Aorta (tissue), 5 donors: ENCODE measurements around the gene LRMDA. TPM values are rescaled to one million over a fixed set of nuclear protein-coding genes. Genes with fewer than 3 reads are reported as not detected.
"Not testable (repeated sequence)": the region's sequence is repeated elsewhere in the genome, so short reads cannot be mapped to it uniquely, and the experiment has no call there.

Source experiments
- ATAC-seq: fragments of 200-7000 bp; cut with Tn5 transposase; one replicate; pipeline ENCODE4 v1.9.1; 2022; ENCODE audit warnings: moderate library complexity; ENCODE audit not compliant: low FRiP score
- DNase-seq, 2 donors: peaks; one replicate each; pipeline ENCODE4 v3.0.0-alpha.2; 2020
- H3K27ac ChIP-seq, 2 donors: one replicate each; pipeline ENCODE4 v1.5.1; 2013; ENCODE audit warnings: low read length in 2 of 2, mild to moderate bottlenecking in 2 of 2, moderate library complexity in 2 of 2, control low read depth in 1 of 2, inconsistent platforms in 1 of 2, low read depth in 1 of 2
- H3K27me3 ChIP-seq, 2 donors: one replicate each; pipeline ENCODE4 v1.6.1; 2013; ENCODE audit warnings: control low read depth in 1 of 2, low read length in 1 of 2, mild to moderate bottlenecking in 1 of 2, moderate library complexity in 1 of 2; ENCODE audit not compliant: insufficient read depth in 2 of 2, control insufficient read depth in 1 of 2
- H3K36me3 ChIP-seq, 2 donors: one replicate each; pipeline ENCODE4 v1.6.1; 2013; ENCODE audit warnings: control low read depth in 1 of 2, low read length in 1 of 2, mild to moderate bottlenecking in 1 of 2; ENCODE audit not compliant: insufficient read depth in 2 of 2, control insufficient read depth in 1 of 2
- H3K4me1 ChIP-seq, 2 donors: one replicate each; pipeline ENCODE4 v1.6.1; 2013; ENCODE audit warnings: low read length in 2 of 2, control low read depth in 1 of 2, mild to moderate bottlenecking in 1 of 2, moderate library complexity in 1 of 2; ENCODE audit not compliant: insufficient read depth in 2 of 2, control insufficient read depth in 1 of 2
- H3K4me3 ChIP-seq, 2 donors: one replicate each; pipeline ENCODE4 v1.5.1; 2013; ENCODE audit warnings: low read length in 2 of 2, control low read depth in 1 of 2, mild to moderate bottlenecking in 1 of 2
- H3K9me3 ChIP-seq: one replicate; pipeline ENCODE4 v1.6.1; 2013; ENCODE audit warnings: mild to moderate bottlenecking, low read length; ENCODE audit not compliant: control insufficient read depth
- WGBS, 2 donors: extraction: QIAGEN DNeasy Blood & Tissue Kit; methylation state at CpG; one replicate each; pipeline ENCODE4 v1.1.7; 2013; 5-methylcytosine and 5-hydroxymethylcytosine counted together
- intact Hi-C, 2 donors: fragments of 100-400 bp; cut with DNase I; formaldehyde crosslinking; loops; one replicate each; pipeline versions ENCODE4 v1.14.2 to v1.15.0; 2022
- polyA plus RNA-seq, 2 donors: library from polyadenylated mRNA; stranded (reverse); fragments of 200-250 nt; gene quantifications; one replicate each; pipeline ENCODE4 v1.2.3, GENCODE V29; 2013
- total RNA-seq, 2 donors: library from RNA; stranded (reverse); fragmentation: NEBNext Ultra II Directional; extraction: Animal tissue kit (Norgen Biotek cat#: 25700); gene quantifications; one replicate each; pipeline ENCODE4 v1.2.1, GENCODE V29; 2021
- donor health status: healthy with polysubstance abuse.
- donor health status: Bipolar disorder and iron deficiency.
- donor health status: DM: no; HTN: no; CAD: no.
- donor health status: DM: no; HTN: no; CAD: no.
- donor health status: DM: yes; HTN: yes; CAD: no.

LRMDA gene
- total and polyA plus RNA-seq, 4 donors, result 7.4 to 25.7 (median 14.7) TPM

DNA sequence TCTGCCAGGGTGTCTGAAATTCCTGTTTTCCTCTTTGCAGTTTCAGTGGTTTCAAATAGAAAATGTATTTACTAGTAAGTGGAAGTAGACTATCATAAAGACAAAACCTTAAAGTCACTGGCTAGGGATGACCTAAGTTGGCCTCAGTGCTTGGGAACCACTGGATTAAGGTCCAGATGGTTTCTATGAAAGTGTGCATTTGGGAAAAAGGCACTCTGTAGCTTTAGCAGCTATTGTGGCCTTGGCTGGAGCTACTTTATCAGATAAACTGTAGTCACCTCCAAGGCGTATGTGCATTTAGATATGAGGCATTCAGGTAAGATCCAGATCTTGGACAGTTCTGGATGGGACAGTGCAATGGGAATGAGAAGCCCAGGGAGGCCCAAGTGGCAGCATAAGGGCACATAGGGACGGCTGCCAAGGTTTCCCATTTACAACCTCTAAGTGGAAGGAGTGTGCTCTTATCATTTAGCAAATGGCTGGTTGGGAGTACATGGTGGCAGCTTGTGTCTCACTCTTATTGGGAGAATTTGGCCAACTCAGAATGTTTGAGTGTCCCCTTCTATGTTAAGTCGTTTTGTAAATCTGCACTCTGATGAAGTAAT is 185.6 kb downstream of the LRMDA start:
- Histone ChIP-seq H3K27me3 (no peaks in the 10 kb centered on the region), H3K4me1 (peaks cover 4 to 16% of the 10 kb centered on the region in 2 donors), H3K36me3 (no peaks in the 10 kb centered on the region), H3K9me3 (no peaks in the 10 kb centered on the region), H3K4me3 (no peak overlapping the region), H3K27ac (no peak overlapping the region)
- no peak for ATAC-seq
- intact Hi-C loops, result no loop called here
- WGBS, 2 donors, result 72 to 76% methylated on average over 3 of the region's 3 CpGs
- DNase-seq, result no peak

- WGBS, 2 donors, result 77% methylated on average over 4 of the region's 4 CpGs
- intact Hi-C loops, result no loop called here
- no peaks in the 10 kb centered on the region for H3K9me3 ChIP-seq
- H3K4me1 ChIP-seq, result peaks cover 4 to 16% of the 10 kb centered on the region in 2 donors
- DNase-seq (peak in 1 of 2 donors; percentile 58), ATAC-seq (peak; percentile 60)
- H3K36me3 ChIP-seq, result no peaks in the 10 kb centered on the region
- no peaks in the 10 kb centered on the region for H3K27me3 ChIP-seq
- no peak overlapping the region for H3K4me3 ChIP-seq
- no peak overlapping the region for H3K27ac ChIP-seq
Observed at GRCh38 chr10:75617485-75618155, 186.2 kb downstream of the LRMDA start.

GRCh38 chr10:75619635-75620034 is 188.2 kb downstream of the LRMDA start:
- WGBS, 2 donors, result 94 to 95% methylated on average over 3 of the region's 3 CpGs
- Histone ChIP-seq H3K4me3 (no peak overlapping the region), H3K36me3 (no peaks in the 10 kb centered on the region), H3K27me3 (no peaks in the 10 kb centered on the region), H3K4me1 (peaks cover 0 to 2% of the 10 kb centered on the region in 2 donors), H3K9me3 (no peaks in the 10 kb centered on the region), H3K27ac (no peak overlapping the region)
- DNase-seq (no peak), ATAC-seq (no peak)
- intact Hi-C loops, result no loop called here

GRCh38 chr10:75620356-75620755 is 188.9 kb downstream of the LRMDA start:
- no peak overlapping the region for H3K4me3 ChIP-seq
- DNase-seq (no peak), ATAC-seq (no peak)
- H3K9me3 ChIP-seq, result no peaks in the 10 kb centered on the region
- intact Hi-C loops, result no loop called here
- H3K27ac ChIP-seq, result no peak overlapping the region
- no peaks in the 10 kb centered on the region for H3K27me3 ChIP-seq
- peaks cover 0 to 2% of the 10 kb centered on the region in 2 donors for H3K4me1 ChIP-seq
- no peaks in the 10 kb centered on the region for H3K36me3 ChIP-seq

- WGBS, 2 donors, result 94% methylated on average over 4 of the region's 4 CpGs
- H3K36me3 ChIP-seq, H3K4me1 ChIP-seq, H3K9me3 ChIP-seq, ATAC-seq, intact Hi-C loops, H3K4me3 ChIP-seq, H3K27ac ChIP-seq, H3K27me3 ChIP-seq, DNase-seq: not testable (repeated sequence)
Observed at GRCh38 chr10:75621003-75621402, 189.6 kb downstream of the LRMDA start.

GRCh38 chr10:75622503-75622902 is 191.1 kb downstream of the LRMDA start:
- no peaks in the 10 kb centered on the region for H3K9me3 ChIP-seq
- WGBS, 2 donors, result 69 to 80% methylated on average over 1 of the region's 1 CpG
- H3K27ac ChIP-seq, result no peak overlapping the region

GRCh38 chr10:75623310-75624093 is 192.1 kb downstream of the LRMDA start:
- Histone ChIP-seq H3K27me3 (no peaks in the 10 kb centered on the region), H3K36me3 (no peaks in the 10 kb centered on the region), H3K27ac (no peak overlapping the region), H3K4me3 (no peak overlapping the region), H3K4me1 (peaks cover 0 to 2% of the 10 kb centered on the region in 2 donors), H3K9me3 (no peaks in the 10 kb centered on the region)
- intact Hi-C loops, result no loop called here
- WGBS, 2 donors, result 84 to 85% methylated on average over 10 of the region's 10 CpGs
- ATAC-seq, result no peak
- no peak for DNase-seq

More at GRCh38 chr10:75622503-75622902, 191.1 kb downstream of the LRMDA start:
- DNase-seq (no peak), ATAC-seq (no peak)
- intact Hi-C loops, result no loop called here
- Histone ChIP-seq H3K4me1 (peaks cover 0 to 2% of the 10 kb centered on the region in 2 donors), H3K27me3 (no peaks in the 10 kb centered on the region), H3K4me3 (no peak overlapping the region), H3K36me3 (no peaks in the 10 kb centered on the region)

GRCh38 chr10:75624638-75625037 is 193.2 kb downstream of the LRMDA start:
- ATAC-seq (no peak), DNase-seq (no peak)
- no peak overlapping the region for H3K4me3 ChIP-seq
- intact Hi-C loops, result no loop called here
- H3K27me3 ChIP-seq, result no peaks in the 10 kb centered on the region
- 89 to 97% methylated on average over 1 of the region's 1 CpG for WGBS, 2 donors
- peaks cover 0 to 2% of the 10 kb centered on the region in 2 donors for H3K36me3 ChIP-seq
- no peak overlapping the region for H3K27ac ChIP-seq
- H3K4me1 ChIP-seq, result no peaks in the 10 kb centered on the region
- no peaks in the 10 kb centered on the region for H3K9me3 ChIP-seq
